NK-92 treated with Interleukin-12 subunit alpha and Interleukin-12 subunit beta, amount 100 ng/mL, for 24 hours (cell line): ENCODE results near the gene MAPK11.
A peak's percentile ranks its signal among the peaks of the same experiment; 100 is the strongest.

Source experiments
- DNase-seq: peaks from one replicate; lab custom pipeline; 2025; lab: John Stamatoyannopoulos, UW

Gene MAPK11

GRCh38 chr22:50260434-50260800 lies 9.8 kb downstream of the MAPK11 start:
- DNase-seq: no peak

- DNase-seq: no peak
These were observed 10.9 kb downstream of the MAPK11 start for GRCh38 chr22:50259302-50259701.

- no peak for DNase-seq
These were observed 11.6 kb downstream of the MAPK11 start for GRCh38 chr22:50258361-50259292.

- no peak for DNase-seq
These were observed 12.5 kb downstream of the MAPK11 start for GRCh38 chr22:50257451-50258360.

GRCh38 chr22:50257041-50257440 lies 13.1 kb downstream of the MAPK11 start:
- DNase-seq: no peak

GRCh38 chr22:50256258-50256862 lies 13.8 kb downstream of the MAPK11 start:
- DNase-seq: no peak

GRCh38 chr22:50255607-50256006 lies 14.6 kb downstream of the MAPK11 start:
- DNase-seq: no peak

GRCh38 chr22:50255099-50255498 lies 15.1 kb downstream of the MAPK11 start:
- DNase-seq: no peak

- no peak for DNase-seq
These were observed 16.2 kb downstream of the MAPK11 start for GRCh38 chr22:50253941-50254340.

GRCh38 chr22:50253046-50253915 lies 16.9 kb downstream of the MAPK11 start:
- no peak for DNase-seq

GRCh38 chr22:50252082-50253045 lies 17.8 kb downstream of the MAPK11 start:
- DNase-seq: no peak

- DNase-seq: no peak
These were observed 18.6 kb downstream of the MAPK11 start for GRCh38 chr22:50251477-50252081.

- peak; percentile 54 for DNase-seq
These were observed 19.4 kb downstream of the MAPK11 start, which contains the start of gene HDAC10 for GRCh38 chr22:50250555-50251476. Gene HDAC10, minus strand, starts transcription at chr22:50251265. Its CDS starts 233 bp downstream, at chr22:50251032.

GRCh38 chr22:50250249-50250554 lies 20.0 kb downstream of the MAPK11 start:
- no peak for DNase-seq

- DNase-seq: no peak
These were observed 20.6 kb downstream of the MAPK11 start for GRCh38 chr22:50249341-50250248.

- DNase-seq: no peak
These were observed 21.7 kb downstream of the MAPK11 start for GRCh38 chr22:50248196-50249081.

GRCh38 chr22:50247748-50248147 lies 22.4 kb downstream of the MAPK11 start:
- no peak for DNase-seq
